NCI-H345 (cell line): ENCODE measurements around the gene NMNAT3.
A peak's percentile ranks its signal among the peaks of the same experiment; 100 is the strongest.

Experiments used
- DNase-seq: peaks from one replicate; lab custom pipeline; 2025; lab: John Stamatoyannopoulos, UW

NMNAT3 gene

DNA sequence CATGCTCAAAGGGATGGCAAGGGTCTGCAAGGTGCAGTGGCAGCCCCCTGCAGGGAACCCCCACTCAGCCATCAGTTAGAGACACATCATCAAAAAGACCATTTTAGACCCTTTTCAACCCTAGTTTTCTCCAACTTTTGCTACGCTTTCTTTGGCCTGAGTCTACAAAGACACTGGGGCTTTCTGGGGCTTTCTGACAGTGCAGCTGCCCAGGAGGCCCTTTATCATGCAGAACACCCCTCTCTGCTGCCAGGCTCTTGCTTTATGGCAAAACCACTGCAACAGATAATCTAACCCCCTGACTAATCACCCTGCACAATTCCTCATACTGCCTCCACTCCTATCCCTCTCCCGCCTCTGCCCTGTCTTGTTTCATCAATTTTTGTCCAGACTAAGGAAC is 2.4 kb downstream of the NMNAT3 start:
- DNase-seq, result no peak

GRCh38 chr3:139674571-139675260 is 3.1 kb downstream of the NMNAT3 start:
- no peak for DNase-seq

DNA sequence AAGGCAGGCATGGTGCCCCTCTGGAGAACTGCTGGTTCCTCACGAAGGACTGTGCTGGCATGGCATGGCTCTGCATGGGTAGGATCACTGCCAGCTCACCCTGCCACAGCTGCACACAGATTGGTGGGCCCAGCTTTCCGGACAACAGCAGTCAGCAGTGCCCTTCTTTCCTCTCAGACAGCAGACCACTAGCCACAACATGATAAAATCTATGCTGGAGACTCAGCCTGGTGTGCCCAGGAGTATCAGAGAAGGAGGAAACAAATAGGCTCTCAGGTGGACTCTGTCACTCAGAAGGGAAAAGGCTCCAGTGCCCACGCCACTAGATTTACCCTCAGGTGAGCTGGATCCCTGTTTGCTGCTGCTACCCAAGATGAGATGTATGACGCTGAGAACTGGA is 4.9 kb downstream of the NMNAT3 start:
- DNase-seq, result no peak

- no peak for DNase-seq
These were observed 5.7 kb downstream of the NMNAT3 start for GRCh38 chr3:139671863-139672646.

DNA sequence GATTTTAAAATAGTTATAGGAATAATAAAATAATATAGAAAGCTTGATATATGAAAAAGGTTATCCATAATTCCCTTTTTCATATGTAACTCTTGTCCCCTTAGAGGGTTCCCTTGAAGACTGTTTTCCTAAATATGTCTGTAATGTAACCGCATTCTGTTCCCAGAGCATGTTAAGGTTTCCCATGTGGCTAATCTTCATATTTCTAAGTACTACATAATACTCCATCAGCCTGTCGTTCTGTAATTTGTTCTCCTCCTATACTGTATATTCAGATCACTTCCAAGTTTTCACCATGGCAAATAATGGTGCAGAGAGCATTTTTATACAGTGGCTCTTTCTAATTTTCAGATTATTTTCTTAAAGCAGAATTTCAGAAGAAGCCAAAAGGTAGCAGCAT is 6.7 kb downstream of the NMNAT3 start:
- no peak for DNase-seq

DNA sequence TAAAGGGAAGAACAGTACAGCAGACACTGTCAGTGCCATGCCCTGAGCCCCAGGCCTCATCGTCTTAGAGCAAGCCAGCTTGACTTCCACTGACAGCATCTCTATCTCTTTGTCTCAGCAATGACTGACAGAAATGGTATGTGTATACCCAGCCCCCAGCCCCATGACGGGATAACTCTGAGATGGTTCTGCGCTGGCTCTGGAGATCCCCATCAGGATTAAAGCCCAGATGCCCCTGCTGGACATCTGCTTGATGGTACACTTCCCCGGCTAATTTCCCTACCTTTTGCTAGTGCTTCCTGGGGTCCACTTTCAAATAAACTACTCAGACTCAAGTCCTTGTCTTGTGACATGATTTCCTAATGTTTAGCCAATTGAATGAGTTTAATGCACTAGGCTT is 7.6 kb downstream of the NMNAT3 start:
- DNase-seq, result no peak

DNA sequence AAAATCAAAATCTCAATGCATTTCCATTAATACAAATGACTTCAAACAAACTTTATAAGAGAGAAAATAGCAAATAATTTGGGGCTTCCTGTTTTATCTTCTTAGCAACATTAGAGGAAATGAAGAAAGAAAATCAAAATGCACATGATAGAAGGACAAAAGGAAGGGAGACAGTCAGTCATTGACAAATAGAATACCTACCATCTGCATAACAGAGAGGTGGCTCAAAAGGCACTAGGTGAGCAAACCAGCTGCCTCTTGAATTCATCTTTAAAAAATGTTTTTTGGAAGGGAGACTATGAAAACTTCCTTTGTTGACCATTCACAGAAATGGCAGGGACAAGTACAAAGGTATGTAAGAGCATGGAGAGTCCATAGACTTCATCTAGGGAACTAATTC is 9.4 kb downstream of the NMNAT3 start:
- no peak for DNase-seq

DNA sequence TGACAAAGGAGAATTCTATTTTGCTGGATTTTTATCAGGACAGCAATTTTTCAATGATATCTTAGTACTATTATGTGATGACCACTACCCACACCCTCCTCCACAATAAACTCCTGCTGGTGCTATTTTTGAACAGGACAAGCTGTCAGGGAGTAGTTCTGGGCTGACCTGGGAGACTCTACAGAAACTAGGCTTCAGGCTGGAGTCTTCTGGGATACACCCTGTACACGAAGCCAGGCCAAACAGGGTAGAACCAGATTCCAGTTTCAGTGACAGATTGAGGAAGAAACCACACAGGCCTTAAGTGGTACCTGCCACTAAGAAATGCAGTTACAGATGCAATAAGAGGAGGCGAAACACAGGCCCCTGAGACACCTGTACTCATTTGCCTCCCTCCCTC is 12.8 kb downstream of the NMNAT3 start:
- DNase-seq, result no peak

DNA sequence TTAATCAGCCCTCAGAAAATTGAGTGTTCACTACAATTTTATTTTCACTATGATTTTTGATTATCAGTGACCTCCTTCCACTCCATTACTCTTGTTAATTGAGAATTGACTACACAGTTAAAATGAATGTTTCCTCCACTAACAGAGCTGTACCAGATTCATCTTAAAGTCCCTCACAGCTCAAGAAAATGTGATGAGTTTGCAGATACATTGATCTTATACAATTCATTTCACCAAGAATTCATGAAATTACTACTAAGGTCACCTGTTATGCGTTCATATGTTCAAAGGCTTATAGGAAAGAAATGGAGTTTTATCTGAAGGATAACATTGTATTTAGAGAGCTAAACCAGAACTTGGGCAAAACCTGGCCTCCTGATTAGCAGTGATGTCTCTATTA is 17.5 kb downstream of the NMNAT3 start:
- DNase-seq, result no peak

GRCh38 chr3:139659511-139659910 is 18.3 kb downstream of the NMNAT3 start:
- no peak for DNase-seq

DNA sequence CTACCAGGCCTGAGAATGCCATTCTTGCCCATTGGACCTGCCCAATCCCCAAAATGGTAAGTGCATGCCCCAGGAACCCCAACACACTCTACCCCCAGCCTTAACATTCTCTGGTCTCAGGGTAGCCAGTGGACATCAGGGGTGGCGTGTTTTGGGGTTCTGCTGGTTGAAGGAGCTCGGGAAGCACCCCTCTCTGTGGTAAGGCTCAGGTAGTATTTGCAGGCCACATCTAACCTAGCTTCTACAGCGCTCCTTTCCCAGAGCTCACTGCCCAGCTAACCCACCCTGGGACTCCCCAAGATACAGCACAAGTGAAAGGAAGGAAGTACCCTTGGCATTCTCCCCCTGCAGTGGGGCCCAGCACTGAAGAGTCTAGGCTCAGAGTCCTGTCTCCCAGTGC is 19.8 kb downstream of the NMNAT3 start:
- no peak for DNase-seq

DNA sequence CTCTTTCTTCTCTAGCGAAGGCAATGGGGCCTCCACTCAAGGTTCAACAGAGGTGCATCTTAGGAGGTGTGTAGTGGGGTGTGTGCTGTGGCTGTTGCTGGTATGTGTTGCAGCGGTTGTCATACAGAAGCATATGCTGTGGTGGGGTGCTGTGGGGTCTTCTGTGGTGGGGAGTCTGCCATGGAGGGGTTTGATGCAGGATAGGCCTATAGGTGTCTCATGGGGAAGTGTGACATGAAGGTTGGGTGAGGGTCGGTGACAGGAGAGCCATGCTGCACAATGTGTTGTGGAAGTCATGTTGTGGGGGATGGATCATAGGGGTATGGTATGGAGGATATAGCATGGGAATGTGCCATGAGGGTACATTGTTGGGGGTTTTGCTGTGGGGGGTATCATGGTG is 20.3 kb downstream of the NMNAT3 start:
- no peak for DNase-seq

DNA sequence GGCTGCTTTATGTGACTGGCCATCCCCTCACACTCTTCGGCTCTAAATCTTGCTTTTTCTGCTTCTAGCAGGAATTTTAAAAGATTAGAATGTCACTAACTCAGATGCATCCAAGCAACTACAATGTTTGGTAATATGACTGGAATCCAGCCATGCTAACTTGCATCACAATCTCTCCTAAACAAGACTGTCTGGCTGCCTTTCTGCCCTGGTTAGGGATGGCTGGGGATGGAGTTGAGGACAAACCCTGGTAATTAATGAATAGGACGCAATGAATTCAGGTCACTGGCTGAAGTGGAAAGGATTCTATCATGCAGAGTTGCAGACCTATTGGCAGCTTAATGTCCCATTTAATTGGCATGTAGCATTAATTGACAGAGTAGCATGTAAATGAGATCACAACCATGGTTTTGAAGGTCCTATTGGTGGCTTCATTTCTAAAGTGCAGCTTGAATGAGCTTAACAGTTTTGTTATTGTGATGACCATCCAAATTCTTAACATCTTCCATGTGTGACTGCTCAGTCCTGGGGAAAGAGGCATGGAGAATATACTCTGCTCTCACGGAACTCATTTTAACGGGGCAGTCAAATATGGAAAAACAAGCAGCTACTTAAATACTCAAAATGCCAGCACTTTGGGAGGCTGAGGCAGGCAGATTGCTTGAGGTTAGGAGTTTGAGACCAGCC is 21.7 kb downstream of the NMNAT3 start:
- no peak for DNase-seq

DNA sequence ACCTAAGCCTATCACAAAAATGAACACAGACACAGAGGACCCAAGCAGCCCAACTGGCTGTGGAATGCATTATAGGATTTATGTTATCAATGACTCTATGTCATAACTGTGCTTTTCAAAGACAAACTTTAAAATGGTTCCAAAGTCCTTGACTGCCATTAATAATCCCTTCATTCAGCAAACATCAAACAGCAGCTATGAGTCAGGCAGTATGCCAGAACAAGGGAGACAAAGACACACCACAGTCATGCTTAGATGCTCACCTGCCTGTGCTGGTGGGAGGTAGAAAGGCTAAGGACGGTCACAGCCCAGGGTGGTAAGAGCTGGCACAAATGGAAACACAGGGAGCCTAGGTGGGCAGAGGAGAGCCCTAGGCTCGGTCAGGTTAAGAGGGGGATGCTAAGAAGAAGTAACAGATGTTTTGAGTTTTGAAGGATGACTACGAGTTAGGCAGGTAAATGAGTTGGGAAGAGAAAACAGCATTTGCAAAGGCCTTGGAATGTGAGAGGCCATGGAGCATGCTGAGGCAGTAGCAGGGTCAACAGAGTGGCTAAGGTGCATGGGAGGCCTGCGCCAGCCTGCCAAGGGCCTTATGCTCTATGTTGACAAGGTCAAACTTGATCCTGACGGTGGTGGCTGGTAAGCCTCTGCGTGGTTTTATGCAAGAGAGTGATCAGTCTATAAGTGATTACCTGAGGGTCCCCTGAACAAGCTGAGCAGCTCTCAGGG is 23.0 kb downstream of the NMNAT3 start:
- peak; percentile 76 for DNase-seq

DNA sequence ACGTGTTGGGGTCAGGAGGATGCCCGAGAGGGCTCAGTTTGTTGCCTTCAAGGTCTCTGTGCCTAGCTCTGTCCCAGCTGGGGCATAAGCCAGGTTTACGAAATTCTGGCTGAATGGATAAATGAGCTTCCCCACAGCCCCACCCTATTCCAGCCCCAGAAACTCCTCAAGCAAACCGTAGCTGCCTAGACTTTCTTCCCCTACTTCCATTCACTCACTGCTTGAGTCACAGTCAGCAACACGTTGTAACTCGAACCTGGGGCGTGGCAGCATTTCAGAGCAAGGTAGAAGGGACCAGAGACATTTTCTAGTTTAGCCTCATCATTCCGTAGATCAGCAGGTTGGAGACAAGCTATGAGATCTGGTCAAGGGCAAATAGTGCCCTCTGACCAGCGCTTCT is 24.2 kb downstream of the NMNAT3 start:
- DNase-seq, result no peak

DNA sequence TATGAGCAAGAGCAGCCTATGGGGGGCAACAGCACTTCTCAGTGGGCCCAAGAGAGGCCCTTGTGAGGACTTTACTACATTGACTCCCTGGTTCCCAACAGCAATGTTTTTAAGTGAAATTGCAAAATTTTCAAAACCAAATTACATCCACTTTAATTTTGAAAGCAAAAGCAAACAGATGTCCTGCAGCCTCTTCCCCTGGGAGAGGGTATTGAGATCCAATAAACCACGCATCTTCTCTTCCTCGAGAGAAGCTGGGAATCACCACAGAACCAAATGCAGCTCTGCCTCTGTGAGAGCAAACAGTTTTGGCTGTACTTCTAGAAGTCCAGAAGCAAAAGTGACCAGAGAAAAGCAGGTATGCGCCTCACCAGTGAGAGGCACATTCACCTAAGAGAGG is 25.2 kb downstream of the NMNAT3 start:
- no peak for DNase-seq

- DNase-seq, result no peak
These were observed 29.8 kb downstream of the NMNAT3 start for GRCh38 chr3:139647866-139648435.

GRCh38 chr3:139646512-139646911 is 31.3 kb downstream of the NMNAT3 start:
- DNase-seq, result no peak

- DNase-seq, result no peak
These were observed 34.8 kb downstream of the NMNAT3 start for GRCh38 chr3:139642996-139643395.

DNA sequence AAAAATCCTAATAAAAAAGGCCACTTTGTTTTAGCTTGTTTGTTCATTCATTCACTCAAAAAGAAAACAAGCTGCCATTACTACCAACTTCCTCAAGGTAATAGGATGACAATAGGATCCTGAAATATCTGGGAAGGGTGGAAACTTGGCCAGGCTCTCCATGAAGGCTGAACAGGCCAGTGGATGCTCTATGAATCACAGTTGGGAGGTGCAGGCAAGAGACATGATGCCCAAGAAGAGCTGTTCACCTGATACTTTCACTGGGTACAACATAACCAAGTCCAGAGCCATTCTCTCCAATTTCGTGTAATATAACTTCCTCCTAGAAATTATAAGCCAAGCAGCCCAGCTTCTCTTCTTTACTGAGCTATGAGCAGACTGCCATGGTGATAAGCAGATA is 37.3 kb downstream of the NMNAT3 start:
- DNase-seq, result no peak

DNA sequence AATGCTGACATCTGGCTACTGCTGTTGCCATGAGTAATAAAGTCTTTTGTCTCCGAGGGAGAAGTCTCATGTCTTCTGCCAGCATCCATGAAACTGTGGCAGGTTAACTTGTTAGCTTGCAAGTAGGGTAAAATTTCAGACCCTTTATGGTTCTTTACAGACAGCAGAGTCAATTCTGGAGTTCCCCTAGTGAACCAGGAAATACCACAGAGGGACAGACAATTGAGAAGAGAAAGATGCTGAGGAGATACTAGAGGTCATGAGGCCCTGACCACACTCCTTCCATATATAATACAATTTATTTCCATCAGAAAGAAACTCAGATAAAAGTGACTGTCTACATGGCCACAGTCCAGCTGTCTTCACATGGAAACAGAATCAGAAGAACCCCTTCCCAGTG is 38.1 kb downstream of the NMNAT3 start:
- no peak for DNase-seq

DNA sequence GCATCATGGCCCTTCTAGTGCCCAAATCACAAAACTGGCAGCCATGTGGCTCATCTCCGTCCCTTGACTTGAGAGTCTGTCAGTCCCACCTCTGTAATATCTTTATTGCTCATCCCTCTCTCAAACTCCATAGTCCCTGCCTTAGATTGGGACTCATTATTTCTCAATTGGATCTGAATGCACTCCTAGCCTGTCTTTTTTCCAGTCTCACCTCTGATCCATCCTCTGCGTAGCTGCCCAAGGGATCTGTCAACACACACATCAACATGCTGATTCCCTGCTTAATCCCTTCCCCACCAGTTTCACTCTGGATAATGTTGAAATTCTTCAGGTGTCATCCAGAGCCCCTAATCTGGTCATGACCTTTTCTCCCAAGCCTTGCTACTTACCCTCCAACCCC is 39.3 kb downstream of the NMNAT3 start:
- DNase-seq, result no peak
